Effector memory CD4-positive, alpha-beta T cell (primary cell): Measurements from ENCODE around the gene ROR2.

Experiments used
- DNase-seq, 3 donors: peaks; one replicate each; pipeline ENCODE4 v3.0.0-alpha.2; 2020
- H3K27ac ChIP-seq: 2 replicates; pipeline ENCODE4 v1.7.0; 2013; ENCODE audit warnings: mild to moderate bottlenecking, low read length, moderate library complexity; ENCODE audit not compliant: insufficient read depth, poor library complexity, severe bottlenecking
- H3K27me3 ChIP-seq: replicated peaks from 2 replicates; pipeline ENCODE4 v1.7.0; 2013; ENCODE audit warnings: mild to moderate bottlenecking, low read length; ENCODE audit not compliant: insufficient read depth, control insufficient read depth, poor library complexity, severe bottlenecking
- H3K36me3 ChIP-seq: 2 replicates; pipeline ENCODE4 v1.7.0; 2013; ENCODE audit warnings: mild to moderate bottlenecking, low read length, moderate library complexity; ENCODE audit not compliant: control insufficient read depth, insufficient read depth
- H3K4me1 ChIP-seq: 2 replicates; pipeline ENCODE4 v1.7.0; 2013; ENCODE audit warnings: low read length, mild to moderate bottlenecking; ENCODE audit not compliant: control insufficient read depth, insufficient read depth, poor library complexity, severe bottlenecking
- H3K4me3 ChIP-seq: 2 replicates; pipeline ENCODE4 v1.7.0; 2013; ENCODE audit warnings: low read length, low read depth, mild to moderate bottlenecking; ENCODE audit not compliant: insufficient read depth, poor library complexity, severe bottlenecking
- H3K9me3 ChIP-seq: 2 replicates; pipeline ENCODE4 v1.7.0; 2013; ENCODE audit warnings: mild to moderate bottlenecking, low read length, moderate library complexity; ENCODE audit not compliant: control insufficient read depth

Gene ROR2

DNA sequence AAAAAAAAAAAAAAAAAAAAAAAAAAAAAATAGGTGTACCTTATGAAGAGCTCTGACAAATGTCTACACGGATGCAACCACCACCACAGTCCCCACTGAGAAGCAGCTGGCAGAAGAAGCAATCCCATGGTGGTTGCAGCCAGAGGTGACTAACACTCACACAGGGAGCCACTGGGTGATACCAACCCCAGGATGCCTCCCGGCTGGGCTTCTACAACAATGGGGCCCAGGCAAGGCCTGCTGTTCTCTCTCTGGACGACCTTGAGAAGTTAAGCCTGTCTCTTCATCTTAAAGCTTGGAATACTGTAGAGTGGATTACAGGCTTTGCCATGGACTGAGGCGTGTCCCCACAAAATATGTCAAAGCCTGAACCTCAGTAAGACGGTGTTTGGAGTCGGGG, 104.1 kb downstream of the ROR2 start:
- DNase-seq: no peak
- H3K4me1 ChIP-seq: peaks cover 4% of the 10 kb centered on the region
- no peaks in the 10 kb centered on the region for H3K9me3 ChIP-seq
- H3K4me3 ChIP-seq: no peak overlapping the region
- H3K36me3 ChIP-seq: no peaks in the 10 kb centered on the region
- no peak overlapping the region for H3K27ac ChIP-seq
- no peaks in the 10 kb centered on the region for H3K27me3 ChIP-seq

DNA sequence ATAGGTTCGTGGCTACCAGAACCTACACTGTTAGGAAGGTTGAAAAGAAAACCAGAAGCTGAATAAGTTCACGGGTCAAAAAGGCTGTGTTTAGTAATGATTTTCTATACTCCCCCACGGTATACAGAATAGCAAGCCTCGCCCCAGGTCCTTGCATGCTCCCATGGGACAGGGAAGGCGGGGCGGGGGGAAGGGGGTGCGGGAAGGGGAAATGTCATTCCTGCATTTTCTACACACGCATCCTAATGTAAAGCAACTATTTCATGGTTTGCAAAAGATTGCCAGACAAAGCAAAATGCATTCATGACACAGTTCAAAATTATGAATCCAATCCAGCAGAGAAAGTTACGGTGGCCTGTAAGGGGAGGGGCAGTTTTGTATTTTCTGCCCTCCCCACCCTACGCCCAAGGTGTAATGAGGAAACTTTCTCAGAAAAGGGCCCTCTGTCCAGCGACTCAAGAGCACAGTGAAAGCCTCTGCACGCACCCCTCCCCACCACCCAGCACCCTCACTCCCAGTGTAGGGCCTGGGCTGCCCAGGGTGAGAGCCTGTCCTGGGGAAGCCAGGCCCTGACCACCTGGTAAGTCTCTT, 105.2 kb downstream of the ROR2 start:
- Histone ChIP-seq H3K36me3 (no peaks in the 10 kb centered on the region), H3K4me3 (no peak overlapping the region), H3K27ac (no peak overlapping the region), H3K4me1 (peaks cover 4% of the 10 kb centered on the region), H3K9me3 (no peaks in the 10 kb centered on the region), H3K27me3 (no peaks in the 10 kb centered on the region)
- no peak for DNase-seq

DNA sequence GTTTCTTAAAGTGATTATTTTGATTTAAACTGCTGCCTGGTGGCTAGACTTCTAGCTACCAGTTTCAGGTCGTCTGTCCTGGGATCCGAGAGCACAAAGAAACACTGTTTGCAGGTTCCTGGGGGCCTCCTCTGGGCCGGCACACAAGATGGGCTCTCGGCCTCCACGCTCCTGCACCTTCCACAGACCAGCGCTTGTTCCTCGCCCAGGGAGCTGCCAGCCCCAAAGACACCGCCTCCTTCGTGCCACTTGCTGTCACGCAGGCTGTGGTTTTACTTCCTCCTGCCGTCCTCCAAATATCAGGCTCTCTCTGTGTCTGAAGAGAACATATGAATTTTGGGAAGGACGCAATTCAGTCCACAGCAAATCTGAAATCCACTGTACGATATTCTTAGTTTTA, 105.8 kb downstream of the ROR2 start:
- no peak overlapping the region for H3K4me3 ChIP-seq
- DNase-seq: no peak

DNA sequence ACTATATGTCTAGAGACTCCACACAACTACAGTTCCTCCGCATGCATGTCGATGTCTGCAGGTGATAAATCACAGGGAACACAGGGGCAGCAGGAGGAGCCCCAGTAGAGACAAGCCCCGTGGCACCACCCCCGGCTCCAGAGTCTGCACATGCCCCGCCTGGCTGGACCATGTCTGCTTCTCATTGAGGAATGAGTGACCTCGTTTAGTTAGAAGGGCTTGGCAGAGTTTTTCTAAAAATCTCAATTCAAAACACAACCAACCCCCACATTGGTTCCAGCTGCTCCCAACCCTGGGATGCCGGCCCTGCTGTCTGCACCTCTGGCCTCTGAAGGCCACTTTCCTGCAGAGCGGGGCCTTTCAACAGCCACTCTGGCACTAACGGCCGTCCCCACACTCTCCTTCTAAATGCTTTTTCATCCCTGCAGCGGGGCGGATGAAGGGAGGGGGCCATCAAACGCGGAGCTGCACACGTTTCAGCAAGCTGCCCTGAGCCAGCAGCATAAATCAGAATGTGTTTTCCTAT, 106.3 kb downstream of the ROR2 start:
- Histone ChIP-seq H3K36me3 (no peaks in the 10 kb centered on the region), H3K27me3 (no peaks in the 10 kb centered on the region), H3K4me1 (peaks cover 4% of the 10 kb centered on the region), H3K27ac (no peak overlapping the region), H3K4me3 (no peak overlapping the region), H3K9me3 (no peaks in the 10 kb centered on the region)
- DNase-seq: no peak

More for the DNA sequence above, 105.8 kb downstream of the ROR2 start:
- Histone ChIP-seq H3K9me3 (no peaks in the 10 kb centered on the region), H3K4me1 (peaks cover 4% of the 10 kb centered on the region), H3K27me3 (no peaks in the 10 kb centered on the region), H3K27ac (no peak overlapping the region), H3K36me3 (no peaks in the 10 kb centered on the region)

DNA sequence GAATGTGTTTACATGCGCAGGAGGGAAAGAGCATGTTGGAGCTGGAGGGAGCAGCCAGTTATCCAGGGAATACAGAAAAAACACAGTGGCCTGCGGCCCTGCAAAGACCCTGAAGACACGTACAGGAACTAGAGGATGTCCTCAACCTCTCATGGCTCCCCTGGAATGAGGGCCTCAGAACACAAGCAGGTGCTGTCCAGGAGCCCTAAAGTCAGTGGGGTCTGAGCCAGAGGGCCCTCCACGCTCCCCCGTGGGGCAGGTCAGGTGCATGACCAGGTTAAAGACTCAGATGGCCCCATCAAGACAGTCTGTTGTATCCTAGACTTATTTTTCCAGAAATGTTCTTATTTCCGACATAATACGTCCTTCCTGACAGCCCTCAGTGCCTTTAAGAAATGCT, 106.9 kb downstream of the ROR2 start:
- H3K36me3 ChIP-seq: no peaks in the 10 kb centered on the region
- H3K9me3 ChIP-seq: no peaks in the 10 kb centered on the region
- no peak for DNase-seq
- H3K4me1 ChIP-seq: peaks cover 4% of the 10 kb centered on the region
- no peak overlapping the region for H3K27ac ChIP-seq
- H3K4me3 ChIP-seq: no peak overlapping the region
- no peaks in the 10 kb centered on the region for H3K27me3 ChIP-seq

DNA sequence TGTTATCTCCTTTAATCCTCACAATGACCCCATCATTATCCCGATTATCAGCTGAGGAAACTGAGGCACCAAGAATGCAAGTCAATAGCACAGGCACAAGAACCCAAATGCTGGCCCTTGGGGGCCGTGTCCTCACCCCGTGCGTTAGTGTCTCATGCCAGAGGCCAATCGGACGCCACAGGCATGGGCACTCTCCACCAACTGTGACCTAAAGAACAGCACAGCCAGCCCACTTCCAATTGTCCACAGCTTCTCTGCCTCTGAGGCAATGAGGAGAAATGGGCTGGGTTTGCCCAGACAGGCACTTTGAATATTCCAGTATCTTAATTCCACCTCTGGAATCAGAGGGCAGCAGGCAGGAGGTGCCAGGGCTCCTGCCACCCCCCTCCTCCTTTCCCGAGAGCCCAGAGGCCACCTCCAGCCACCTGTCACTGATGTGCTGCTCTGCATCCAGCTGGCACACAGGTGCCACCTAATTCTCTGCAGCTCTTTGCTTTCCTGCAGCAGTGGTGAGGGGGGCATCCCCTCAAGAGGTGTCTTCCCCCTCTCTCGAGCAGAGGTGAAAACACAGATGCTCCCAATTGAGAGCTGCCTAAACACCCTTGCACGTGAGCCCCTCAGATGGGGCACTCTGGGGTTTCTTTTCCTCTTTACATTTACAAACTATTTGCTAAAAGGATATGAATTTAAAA, 107.5 kb downstream of the ROR2 start:
- Histone ChIP-seq H3K36me3 (no peaks in the 10 kb centered on the region), H3K9me3 (no peaks in the 10 kb centered on the region), H3K27ac (no peak overlapping the region), H3K4me1 (peaks cover 1% of the 10 kb centered on the region), H3K27me3 (no peaks in the 10 kb centered on the region), H3K4me3 (no peak overlapping the region)
- no peak for DNase-seq

DNA sequence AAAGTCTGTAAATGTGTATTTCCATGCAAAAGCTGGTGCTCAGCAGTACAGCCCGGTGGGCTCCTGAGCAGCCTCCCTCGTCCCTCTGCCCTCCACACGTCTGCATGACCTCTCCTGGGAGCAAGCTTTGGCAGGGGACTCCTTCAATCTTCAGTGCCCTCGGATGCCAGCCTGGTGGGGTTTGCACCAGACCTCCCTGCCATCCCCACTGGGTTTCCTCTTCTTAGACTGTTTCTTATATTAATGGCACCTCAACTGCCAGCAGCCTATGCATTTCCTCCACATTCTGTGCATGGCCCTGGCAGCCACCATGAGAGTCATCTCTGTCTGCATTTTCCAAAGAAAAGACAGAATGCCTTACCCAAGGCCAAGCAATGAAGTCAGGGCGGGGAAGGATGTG, 108.4 kb downstream of the ROR2 start:
- H3K27ac ChIP-seq: no peak overlapping the region
- no peak overlapping the region for H3K4me3 ChIP-seq
- H3K4me1 ChIP-seq: no peaks in the 10 kb centered on the region
- H3K36me3 ChIP-seq: no peaks in the 10 kb centered on the region
- no peak for DNase-seq
- no peaks in the 10 kb centered on the region for H3K9me3 ChIP-seq
- no peaks in the 10 kb centered on the region for H3K27me3 ChIP-seq

DNA sequence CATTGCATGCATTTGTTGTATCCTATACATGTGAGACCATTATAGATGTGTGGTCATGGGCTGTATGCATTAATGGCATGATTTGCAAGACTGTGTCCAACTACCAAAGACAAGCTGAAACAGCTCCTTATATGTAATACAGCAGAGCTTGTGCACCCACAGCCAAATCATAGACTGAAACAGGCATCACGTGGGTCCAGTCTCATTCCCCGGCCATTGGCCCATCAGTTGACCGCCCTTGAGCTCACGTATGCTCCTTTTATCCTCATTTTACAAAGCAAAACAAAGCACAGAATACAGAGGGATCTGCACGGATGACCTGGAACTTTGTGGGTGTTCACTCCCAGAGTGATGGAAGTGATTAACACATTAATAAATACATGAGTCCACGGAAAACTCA, 109.1 kb downstream of the ROR2 start:
- Histone ChIP-seq H3K9me3 (no peaks in the 10 kb centered on the region), H3K27ac (no peak overlapping the region), H3K4me3 (no peak overlapping the region), H3K27me3 (no peaks in the 10 kb centered on the region), H3K4me1 (no peaks in the 10 kb centered on the region), H3K36me3 (no peaks in the 10 kb centered on the region)
- no peak for DNase-seq

DNA sequence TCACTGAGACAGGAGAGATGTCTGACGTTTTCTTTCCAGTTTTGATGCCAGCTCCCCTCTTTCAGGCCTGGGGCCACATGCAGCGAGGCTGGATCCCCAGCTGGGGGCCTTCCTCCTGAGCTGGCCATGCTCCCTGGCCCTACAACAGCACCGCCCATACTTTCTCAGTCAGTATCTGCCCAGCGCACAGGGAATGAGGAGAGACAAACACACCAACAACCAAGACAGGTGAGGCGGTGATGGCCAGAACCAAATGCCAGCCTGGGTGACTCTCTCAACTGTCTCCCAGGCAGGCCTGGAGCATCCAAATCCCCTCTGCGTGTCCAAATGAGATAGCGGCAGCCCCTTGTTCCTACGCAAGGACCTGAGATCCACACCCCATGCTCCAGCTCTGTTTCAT, 109.6 kb downstream of the ROR2 start:
- Histone ChIP-seq H3K27me3 (no peaks in the 10 kb centered on the region), H3K4me1 (no peaks in the 10 kb centered on the region), H3K4me3 (no peak overlapping the region)

DNA sequence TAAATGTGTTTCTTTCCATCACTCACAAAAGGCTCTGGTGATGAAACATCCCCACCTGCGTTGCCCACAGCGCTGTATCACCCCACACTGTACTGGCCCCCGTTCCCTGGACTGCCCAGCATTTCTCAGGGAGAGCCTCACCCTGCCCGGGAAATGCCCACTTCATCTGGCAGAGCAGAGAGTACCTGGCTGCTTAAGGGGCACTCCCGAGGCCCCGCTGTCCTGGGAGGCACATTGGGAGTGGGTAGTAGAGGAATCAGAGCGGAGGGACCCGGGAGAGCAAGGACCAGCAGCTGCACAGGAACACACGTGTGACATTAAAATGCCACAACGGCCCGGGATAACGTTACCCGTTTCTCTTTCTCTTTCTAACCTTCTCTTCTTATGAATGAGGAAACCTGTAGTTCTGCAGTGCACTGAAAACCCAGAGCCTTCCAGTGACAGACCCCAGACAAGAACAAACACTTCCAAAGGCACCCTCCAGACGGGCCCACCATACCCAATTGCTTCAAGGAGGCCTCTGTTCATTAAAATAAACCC, 110.0 kb downstream of the ROR2 start:
- no peak for DNase-seq
- Histone ChIP-seq H3K9me3 (no peaks in the 10 kb centered on the region), H3K27ac (no peak overlapping the region), H3K27me3 (no peaks in the 10 kb centered on the region), H3K4me1 (no peaks in the 10 kb centered on the region), H3K4me3 (no peak overlapping the region), H3K36me3 (no peaks in the 10 kb centered on the region)

More for the DNA sequence above, 109.6 kb downstream of the ROR2 start:
- no peak overlapping the region for H3K27ac ChIP-seq
- DNase-seq: no peak
- no peaks in the 10 kb centered on the region for H3K36me3 ChIP-seq
- H3K9me3 ChIP-seq: no peaks in the 10 kb centered on the region
